GM21825 (cell line): ENCODE results near the gene BLM.
"Not testable (repeated sequence)": the region's sequence is repeated elsewhere in the genome, so short reads cannot be mapped to it uniquely, and the experiment has no call there.

Experiments used
- ATAC-seq: cut with Tn5 transposase; IDR thresholded peaks from one replicate; pipeline ENCODE4 v1.9.1; 2021; ENCODE audit warnings: mild to moderate bottlenecking, moderate library complexity; ENCODE audit not compliant: unreplicated experiment

Gene BLM

DNA sequence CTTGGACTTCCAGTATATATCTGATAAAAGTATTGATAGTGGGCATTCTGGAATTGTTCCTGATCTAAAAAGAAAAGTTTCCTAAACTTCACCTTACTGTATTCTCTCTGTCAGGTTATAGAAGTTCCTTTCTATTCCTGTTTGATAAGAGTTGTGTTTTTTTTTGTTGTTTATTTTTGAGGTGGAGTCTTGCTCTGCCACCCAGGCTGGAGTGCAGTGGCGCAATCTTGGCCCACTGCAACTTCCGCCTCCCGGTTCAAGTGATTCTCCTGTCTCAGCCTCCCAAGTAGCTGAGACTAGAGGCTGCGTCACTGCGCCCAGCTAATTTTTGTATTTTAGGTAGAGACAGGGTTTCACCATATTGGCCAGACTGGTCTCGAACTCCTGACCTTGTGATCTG is 13.1 kb downstream of the BLM start:
- ATAC-seq = no peak

GRCh38 chr15:90735923-90736322 is 18.8 kb downstream of the BLM start:
- ATAC-seq = no peak

DNA sequence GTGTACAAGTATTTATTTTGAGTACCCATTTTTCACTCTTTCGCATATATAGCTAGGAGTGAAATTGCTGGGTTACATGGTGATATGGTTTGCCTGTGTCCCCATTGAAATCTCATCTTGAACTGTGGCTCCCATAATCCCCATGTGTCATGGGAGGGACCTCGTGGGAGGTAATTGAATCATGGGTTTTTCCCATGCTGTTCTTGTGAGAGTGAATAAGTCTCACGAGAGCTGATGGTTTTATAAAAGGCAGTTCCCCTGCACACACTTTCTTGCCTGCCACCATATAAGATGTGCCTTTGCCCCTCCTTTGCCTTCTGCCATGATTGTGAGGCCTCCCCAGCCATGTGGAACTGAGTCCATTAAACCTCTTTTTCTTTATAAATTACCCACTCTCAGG is 23.4 kb downstream of the BLM start:
- ATAC-seq = not testable (repeated sequence)

- ATAC-seq = no peak
Measured at GRCh38 chr15:90742087-90742486, 24.9 kb downstream of the BLM start.

DNA sequence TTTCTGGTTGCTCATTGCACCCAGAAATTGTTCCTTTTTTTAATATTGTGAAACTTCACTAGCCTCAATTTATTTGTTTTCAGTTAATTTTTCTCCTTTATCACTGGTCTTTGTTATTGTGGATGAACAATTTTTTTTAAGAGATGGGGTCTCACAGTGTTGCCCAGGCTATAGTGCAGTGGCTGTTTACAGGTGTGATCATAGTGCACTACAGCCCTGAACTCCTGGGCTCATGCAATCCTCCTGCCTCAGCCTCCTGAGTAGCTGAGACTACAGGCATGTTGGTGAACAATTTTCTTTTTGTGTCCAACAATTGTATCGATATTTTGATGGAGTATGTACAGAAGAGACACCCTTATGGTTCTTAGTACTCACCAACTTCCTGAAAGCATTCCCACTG is 26.3 kb downstream of the BLM start:
- ATAC-seq = no peak

- ATAC-seq = no peak
Measured at GRCh38 chr15:90744759-90745402, 27.7 kb downstream of the BLM start.

DNA sequence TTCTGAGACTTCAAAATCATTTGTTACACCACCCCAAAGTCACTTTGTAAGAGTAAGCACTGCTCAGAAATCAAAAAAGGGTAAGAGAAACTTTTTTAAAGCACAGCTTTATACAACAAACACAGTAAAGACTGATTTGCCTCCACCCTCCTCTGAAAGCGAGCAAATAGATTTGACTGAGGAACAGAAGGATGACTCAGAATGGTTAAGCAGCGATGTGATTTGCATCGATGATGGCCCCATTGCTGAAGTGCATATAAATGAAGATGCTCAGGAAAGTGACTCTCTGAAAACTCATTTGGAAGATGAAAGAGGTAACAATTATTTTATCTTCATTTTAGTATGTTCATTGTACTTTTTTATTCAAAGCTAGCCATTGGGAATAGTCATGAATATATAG is 32.6 kb downstream of the BLM start:
- ATAC-seq = no peak

GRCh38 chr15:90750186-90750585 is 33.0 kb downstream of the BLM start:
- ATAC-seq = no peak

- no peak for ATAC-seq
Measured at GRCh38 chr15:90751300-90751825, 34.2 kb downstream of the BLM start.

DNA sequence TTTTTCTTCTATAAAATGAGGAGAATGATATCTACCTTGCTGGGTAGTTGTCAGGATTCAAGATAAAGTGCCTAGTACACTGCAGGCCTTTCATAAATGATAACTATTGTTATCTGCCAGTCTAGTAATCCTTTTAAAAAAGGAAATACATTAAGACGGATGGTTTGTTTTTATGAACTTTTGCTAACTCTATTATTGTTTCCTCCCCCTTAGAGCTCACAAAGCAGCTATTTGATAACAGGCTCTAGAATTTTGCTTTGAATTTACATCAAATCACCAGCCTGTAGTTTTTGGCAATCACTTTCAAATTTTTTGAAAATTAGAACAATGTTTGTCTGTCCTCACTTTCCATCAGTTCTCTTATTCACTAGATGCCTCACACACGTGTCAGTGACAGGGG is 39.8 kb downstream of the BLM start:
- ATAC-seq = no peak

GRCh38 chr15:90757461-90757860 is 40.3 kb downstream of the BLM start:
- no peak for ATAC-seq

- no peak for ATAC-seq
Measured at GRCh38 chr15:90760661-90761232, 43.6 kb downstream of the BLM start.

GRCh38 chr15:90761629-90762028 is 44.5 kb downstream of the BLM start:
- no peak for ATAC-seq

GRCh38 chr15:90762109-90762508 is 45.0 kb downstream of the BLM start:
- ATAC-seq = no peak

- ATAC-seq = no peak
Measured at GRCh38 chr15:90763366-90764099, 46.4 kb downstream of the BLM start.

DNA sequence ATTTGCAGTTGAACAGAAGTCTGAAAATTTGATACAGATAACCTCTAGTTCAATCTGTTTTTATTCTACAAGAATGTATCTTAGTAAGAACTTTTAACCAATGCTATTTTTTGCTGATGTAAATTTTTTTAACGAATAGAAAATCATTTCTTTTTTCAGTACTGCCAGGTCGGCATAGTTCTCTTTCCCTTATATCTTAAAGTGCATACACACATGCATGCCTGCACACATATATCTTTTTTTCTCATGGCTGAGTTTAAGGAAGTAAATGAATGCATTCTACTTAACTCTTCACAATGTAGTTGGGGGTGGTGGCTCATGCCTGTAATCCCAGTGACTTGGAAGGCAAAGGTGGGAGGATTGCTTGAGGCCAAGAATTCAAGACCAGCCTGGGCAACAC is 48.4 kb downstream of the BLM start:
- no peak for ATAC-seq

GRCh38 chr15:90765966-90766365 is 48.8 kb downstream of the BLM start:
- no peak for ATAC-seq

- no peak for ATAC-seq
Measured at GRCh38 chr15:90769375-90769774, 52.2 kb downstream of the BLM start.

- no peak for ATAC-seq
Measured at GRCh38 chr15:90773485-90773884, 56.3 kb downstream of the BLM start.

GRCh38 chr15:90774731-90775514 is 57.8 kb downstream of the BLM start:
- ATAC-seq = no peak

DNA sequence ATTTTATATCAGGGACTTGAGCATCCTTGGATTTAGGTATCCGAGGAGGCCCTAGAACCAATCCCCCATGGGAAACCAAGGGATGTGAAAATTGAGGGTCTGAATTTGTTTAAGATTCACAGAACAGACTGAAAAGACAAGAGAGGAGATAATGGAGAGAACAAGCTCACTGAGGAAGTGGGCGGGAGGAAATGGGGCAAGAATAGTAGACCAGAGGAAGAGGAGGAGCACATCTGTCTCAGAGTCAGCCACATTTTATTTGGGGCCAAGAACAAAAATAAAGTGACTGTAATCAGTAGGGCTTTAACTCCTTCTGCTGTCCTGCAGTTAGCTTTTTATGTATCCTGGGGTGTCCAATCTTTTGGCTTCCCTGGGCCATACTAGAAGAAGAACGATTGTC is 63.8 kb downstream of the BLM start:
- no peak for ATAC-seq
